Measurements from ENCODE around the gene GARNL3.

GRCh38 chr9:127380479-127380878 lies 115.9 kb downstream of the GARNL3 start:
- TF ChIP-seq CTCF (IDR thresholded peaks at IDR 0.05) (no peak), POLR2A (IDR thresholded peaks at IDR 0.05) (no peak)

Measured in heart left ventricle (tissue), 13 donors.